Stimulated activated CD8-positive, alpha-beta memory T cell treated with anti-CD3 and anti-CD28 coated beads, Interleukin-12 subunit alpha, Interleukin-12 subunit beta, amount 100 ng/mL, for 1 hour (primary cell): ENCODE measurements around the gene KRTAP10-2.

Experiments used
- DNase-seq: peaks from one replicate; pipeline ENCODE4 v3.0.0-alpha.2; 2020; ENCODE audit warnings: low read depth

KRTAP10-2 gene

GRCh38 chr21:44526096-44526997 is 25.0 kb downstream of the KRTAP10-2 start:
- DNase-seq, result no peak

DNA sequence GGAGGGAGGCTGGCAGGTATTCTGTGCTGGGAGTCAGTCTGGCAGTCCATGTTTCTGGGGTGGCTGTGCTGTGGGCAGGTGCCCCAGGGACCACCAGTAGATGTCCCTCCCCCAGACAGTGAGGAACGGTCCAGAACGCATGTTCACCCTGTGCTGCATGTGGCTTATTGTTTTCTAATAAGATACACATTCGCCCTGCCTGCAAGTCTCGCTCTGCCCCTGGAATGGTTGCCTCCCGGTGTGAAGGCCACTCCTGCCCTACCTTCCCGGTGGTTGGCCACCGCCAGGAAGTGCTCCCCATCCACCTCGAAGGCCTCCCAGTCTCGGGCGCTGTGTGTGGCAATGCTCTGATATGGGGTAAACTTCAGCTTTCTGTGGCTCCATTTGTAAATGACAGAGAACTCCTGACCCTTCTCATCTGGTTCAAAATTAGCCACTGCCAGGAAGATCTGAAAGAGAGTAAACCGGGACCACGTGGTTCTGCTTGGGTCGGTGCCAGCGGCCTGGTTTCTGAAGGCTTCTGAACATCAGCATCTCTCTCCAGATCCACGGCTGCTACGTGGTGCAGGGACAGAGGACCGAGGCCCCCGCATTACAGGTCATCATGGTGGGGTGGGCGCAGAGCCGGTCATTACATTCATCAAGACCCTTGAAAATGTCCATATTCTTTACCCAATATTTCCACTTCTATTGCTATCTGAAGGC is 25.8 kb downstream of the KRTAP10-2 start:
- DNase-seq, result no peak

- DNase-seq, result no peak
Observed at GRCh38 chr21:44524414-44525371, 26.6 kb downstream of the KRTAP10-2 start.

- DNase-seq, result no peak
Observed at GRCh38 chr21:44523567-44524413, 27.5 kb downstream of the KRTAP10-2 start.

GRCh38 chr21:44522753-44523204 is 28.5 kb downstream of the KRTAP10-2 start:
- no peak for DNase-seq

- no peak for DNase-seq
Observed at GRCh38 chr21:44521928-44522752, 29.2 kb downstream of the KRTAP10-2 start.

DNA sequence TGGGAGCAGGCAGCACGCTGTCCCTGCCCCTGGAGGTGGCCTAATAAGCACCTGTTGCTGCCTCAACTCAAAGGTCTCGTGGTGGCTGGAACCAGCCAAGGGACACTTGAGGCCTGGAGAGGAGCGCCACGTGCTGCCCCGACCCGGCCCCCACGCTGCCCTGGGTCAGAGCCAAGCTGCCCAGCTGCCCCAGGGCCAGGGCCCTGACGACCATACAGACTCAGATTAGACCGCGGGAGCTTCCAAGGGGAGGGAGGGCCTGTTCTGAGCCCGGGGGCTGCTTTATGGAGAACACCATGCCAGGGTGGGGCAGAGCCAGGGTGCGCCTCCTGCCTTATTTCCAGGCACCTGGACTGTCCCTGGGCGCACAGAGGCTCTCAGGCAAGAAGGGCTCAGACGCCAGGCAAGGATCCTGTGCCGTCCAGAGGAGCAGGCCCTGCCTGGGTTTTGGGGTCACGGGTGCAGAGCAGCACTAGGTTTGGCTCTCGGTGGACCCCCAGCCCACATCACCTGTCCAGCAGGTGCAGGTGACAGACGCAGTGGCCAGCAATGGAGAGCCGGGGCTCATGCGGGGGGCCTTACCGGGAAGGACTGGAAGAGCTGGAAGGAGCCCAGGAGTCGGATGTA is 29.9 kb downstream of the KRTAP10-2 start:
- DNase-seq, result no peak

GRCh38 chr21:44520326-44521300 is 30.7 kb downstream of the KRTAP10-2 start:
- no peak for DNase-seq

DNA sequence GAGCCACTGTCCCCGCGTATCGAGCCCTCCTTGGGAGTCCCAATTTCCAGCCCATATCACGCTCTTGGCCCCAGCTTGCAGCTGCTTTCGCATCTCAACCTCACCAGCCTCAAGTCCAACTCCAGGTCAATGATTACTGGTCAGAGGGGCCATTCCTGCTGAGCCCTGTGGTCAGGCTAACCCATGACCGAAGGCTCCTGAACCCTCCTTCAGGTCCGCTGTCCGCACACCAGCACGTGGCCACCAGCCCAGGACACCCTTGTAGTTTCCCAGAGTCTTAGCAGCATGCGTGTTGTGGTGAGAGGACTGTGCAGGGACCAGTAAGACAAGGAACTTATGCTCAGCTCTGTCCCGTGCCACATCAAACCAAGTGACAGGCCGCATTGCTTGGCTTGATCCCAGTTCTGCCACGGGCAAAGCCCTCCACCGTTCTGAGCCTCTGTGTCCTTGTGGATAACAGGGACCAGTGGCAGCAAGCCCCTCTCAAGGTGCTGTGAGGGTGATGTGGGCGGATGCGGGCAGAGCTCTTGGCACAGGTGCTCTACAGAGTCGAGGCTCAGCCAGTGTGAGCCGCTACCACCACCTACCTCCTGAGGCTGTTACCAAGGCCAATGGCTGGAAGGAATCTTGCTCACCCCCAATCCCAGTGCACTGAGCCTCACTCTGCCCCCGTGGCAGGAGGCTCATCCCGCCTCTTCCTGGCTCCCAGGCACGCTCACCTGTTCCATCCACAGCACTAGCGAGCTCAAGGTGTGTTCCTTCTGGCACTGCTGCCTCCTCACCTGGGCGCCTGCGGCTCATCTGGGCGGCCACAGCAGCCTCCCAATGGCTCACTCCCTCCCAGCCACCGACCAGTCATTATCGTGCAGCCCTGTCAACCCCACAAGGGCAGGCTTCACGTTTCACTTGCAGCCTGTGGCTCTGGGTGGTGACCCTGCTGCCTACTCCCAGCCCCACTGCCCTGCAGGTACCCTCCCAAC is 31.7 kb downstream of the KRTAP10-2 start:
- no peak for DNase-seq

GRCh38 chr21:44518686-44519085 is 32.6 kb downstream of the KRTAP10-2 start:
- no peak for DNase-seq

GRCh38 chr21:44517175-44517899 is 34.0 kb downstream of the KRTAP10-2 start:
- DNase-seq, result no peak

DNA sequence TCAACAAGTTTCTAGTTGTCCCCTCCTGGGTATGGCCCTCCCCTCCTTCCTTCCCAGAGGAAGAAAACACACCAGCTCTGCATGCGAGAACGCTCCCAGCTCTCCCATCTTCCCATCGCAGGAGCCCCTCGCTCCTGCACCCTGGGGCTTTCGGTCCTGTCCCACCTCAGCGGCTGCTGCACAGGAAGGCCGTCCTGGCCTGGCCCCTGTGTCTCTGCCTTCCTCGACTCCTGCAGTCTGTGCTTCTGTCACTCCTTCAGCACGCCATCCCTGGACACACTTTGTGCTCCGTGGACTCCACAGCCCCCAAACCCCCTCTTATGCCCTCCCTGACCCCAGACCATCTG is 34.5 kb downstream of the KRTAP10-2 start:
- no peak for DNase-seq

- DNase-seq, result no peak
Observed at GRCh38 chr21:44516342-44516741, 35.0 kb downstream of the KRTAP10-2 start.

DNA sequence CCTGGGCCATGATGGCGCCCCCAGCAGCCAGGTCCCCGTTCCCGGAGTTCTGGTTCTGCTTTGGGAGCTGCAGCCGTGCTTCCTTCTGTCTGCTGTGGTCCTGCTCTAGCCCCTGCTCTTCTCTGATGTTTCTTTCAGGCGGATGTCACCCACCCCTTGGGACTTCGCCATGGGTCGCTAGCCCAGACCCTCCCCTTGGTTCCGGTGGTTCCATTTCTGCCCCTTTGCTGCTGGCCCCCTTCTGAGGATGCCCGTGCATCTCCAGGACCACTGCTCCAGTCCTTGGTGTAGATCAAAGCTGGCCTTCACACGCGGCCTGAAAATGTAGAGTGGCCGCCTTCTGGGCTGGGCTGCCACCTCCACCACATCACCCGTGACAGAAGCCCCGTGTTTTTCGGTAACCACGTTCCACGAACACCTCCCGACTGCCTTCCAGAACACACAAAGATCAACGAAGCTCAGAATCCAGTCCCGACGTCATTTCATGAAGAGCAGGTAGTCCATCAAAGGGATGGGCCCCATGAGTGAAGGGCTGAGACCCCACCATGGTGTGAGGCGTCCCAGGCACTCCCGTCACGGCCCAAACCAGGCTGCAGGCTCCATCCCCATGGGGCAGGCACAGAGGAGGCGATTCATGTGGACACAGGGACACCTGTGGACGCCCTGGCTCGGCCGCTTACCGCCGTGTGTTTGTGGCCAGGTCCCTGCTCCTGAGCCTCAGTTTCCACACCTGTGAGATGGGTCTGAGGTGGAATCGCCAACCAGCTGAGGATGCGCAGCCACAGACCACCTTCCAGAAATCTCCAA is 35.7 kb downstream of the KRTAP10-2 start:
- DNase-seq, result no peak

DNA sequence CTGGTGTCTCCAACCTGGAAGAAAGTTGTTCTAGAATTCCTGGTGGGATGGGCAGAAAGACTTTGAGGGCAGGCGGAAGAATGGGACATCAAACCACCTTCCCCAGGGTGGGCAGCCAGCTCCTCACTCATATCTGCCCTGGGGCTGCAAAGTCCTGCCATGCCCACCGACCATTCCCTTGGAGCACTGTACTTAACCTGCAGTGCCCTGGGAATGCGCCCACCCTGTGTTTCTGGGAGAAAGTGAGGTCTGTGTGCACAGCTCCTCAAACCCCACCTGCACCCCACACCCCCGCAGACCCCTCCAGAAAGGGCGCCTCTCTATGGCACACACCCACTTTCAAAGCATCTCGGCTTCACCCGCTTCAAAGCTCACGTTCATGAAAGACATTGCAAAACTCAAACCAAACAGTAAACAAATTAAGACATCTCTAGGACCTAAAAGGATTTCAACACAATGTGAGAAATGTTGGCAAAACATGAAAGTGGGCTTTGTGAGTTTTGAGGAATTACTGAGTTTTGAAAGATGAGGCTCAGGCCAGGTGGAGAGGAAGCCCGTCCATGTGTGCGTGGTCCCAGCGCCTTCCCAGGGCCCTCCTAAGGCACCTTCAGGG is 36.5 kb downstream of the KRTAP10-2 start:
- no peak for DNase-seq

- DNase-seq, result no peak
Observed at GRCh38 chr21:44514218-44514520, 37.1 kb downstream of the KRTAP10-2 start.
